Measurements from ENCODE around the gene WDR47.
"Not testable (repeated sequence)": the region's sequence is repeated elsewhere in the genome, so short reads cannot be mapped to it uniquely, and the experiment has no call there.

The WDR47 gene

GRCh38 chr1:109040627-109040988, 1.3 kb downstream of the WDR47 start:
- no peak for TF ChIP-seq CTCF (IDR thresholded peaks at IDR 0.05; ENCODE audit: low read depth, low read length, missing control alignments)
- peak overlapping the region; percentile 96 for H3K4me3 ChIP-seq (ENCODE audit: low read depth, low read length)
- no peak for DNase-seq (ENCODE audit: low read depth)

- no peak for DNase-seq (ENCODE audit: low read depth)
- TF ChIP-seq CTCF (IDR thresholded peaks at IDR 0.05; ENCODE audit: low read depth, low read length, missing control alignments), result no peak
- no peak overlapping the region for H3K4me3 ChIP-seq (ENCODE audit: low read depth, low read length)
Observed at GRCh38 chr1:109034382-109034781, 7.5 kb downstream of the WDR47 start.

- not testable (repeated sequence) for H3K4me3 ChIP-seq (ENCODE audit: low read depth, low read length); DNase-seq (ENCODE audit: low read depth)
Observed at GRCh38 chr1:109029493-109029892, 12.4 kb downstream of the WDR47 start.

GRCh38 chr1:109027841-109028240, 14.1 kb downstream of the WDR47 start:
- peak; percentile 20 for TF ChIP-seq CTCF (IDR thresholded peaks at IDR 0.05; ENCODE audit: low read depth, low read length, missing control alignments)
- no peak overlapping the region for H3K4me3 ChIP-seq (ENCODE audit: low read depth, low read length)
- no peak for DNase-seq (ENCODE audit: low read depth)

- TF ChIP-seq CTCF (IDR thresholded peaks at IDR 0.05; ENCODE audit: low read depth, low read length, missing control alignments), result no peak
- no peak overlapping the region for H3K4me3 ChIP-seq (ENCODE audit: low read depth, low read length)
- DNase-seq (ENCODE audit: low read depth), result no peak
Observed at GRCh38 chr1:109025694-109026093, 16.2 kb downstream of the WDR47 start.

- H3K4me3 ChIP-seq (ENCODE audit: low read depth, low read length), result no peak overlapping the region
- TF ChIP-seq CTCF (IDR thresholded peaks at IDR 0.05; ENCODE audit: low read depth, low read length, missing control alignments), result no peak
- no peak for DNase-seq (ENCODE audit: low read depth)
Observed at GRCh38 chr1:109024646-109025045, 17.3 kb downstream of the WDR47 start.

- no peak for TF ChIP-seq CTCF (IDR thresholded peaks at IDR 0.05; ENCODE audit: low read depth, low read length, missing control alignments)
Observed at GRCh38 chr1:109020693-109021257, 21.1 kb downstream of the WDR47 start.

GRCh38 chr1:109017719-109018118, 24.2 kb downstream of the WDR47 start:
- not testable (repeated sequence) for H3K4me3 ChIP-seq (ENCODE audit: low read depth, low read length); DNase-seq (ENCODE audit: low read depth)

More at GRCh38 chr1:109020693-109021257, 21.1 kb downstream of the WDR47 start:
- H3K4me3 ChIP-seq (ENCODE audit: low read depth, low read length), result no peak overlapping the region
- DNase-seq (ENCODE audit: low read depth), result no peak

Data from GM12864 (cell line).